Measurements from ENCODE around the gene ATP8A1.
A peak's percentile ranks its signal among the peaks of the same experiment; 100 is the strongest.

Gene ATP8A1

GRCh38 chr4:42624551-42624950, 32.4 kb downstream of the ATP8A1 start:
- DNase-seq, result no peak

- no peak for DNase-seq
Observed at GRCh38 chr4:42618023-42618422, 38.9 kb downstream of the ATP8A1 start.

- no peak for DNase-seq
Observed at GRCh38 chr4:42617030-42617429, 39.9 kb downstream of the ATP8A1 start.

- no peak for DNase-seq
Observed at GRCh38 chr4:42616572-42616971, 40.3 kb downstream of the ATP8A1 start.

GRCh38 chr4:42615131-42615763, 41.7 kb downstream of the ATP8A1 start:
- no peak for DNase-seq

- no peak for DNase-seq
Observed at GRCh38 chr4:42612898-42613297, 44.0 kb downstream of the ATP8A1 start.

- DNase-seq, result no peak
Observed at GRCh38 chr4:42610941-42611340, 46.0 kb downstream of the ATP8A1 start.

GRCh38 chr4:42609051-42609450, 47.9 kb downstream of the ATP8A1 start:
- DNase-seq, result no peak

- no peak for DNase-seq
Observed at GRCh38 chr4:42608551-42608950, 48.4 kb downstream of the ATP8A1 start.

- DNase-seq, result no peak
Observed at GRCh38 chr4:42607011-42607726, 49.7 kb downstream of the ATP8A1 start.

GRCh38 chr4:42605264-42605663, 51.6 kb downstream of the ATP8A1 start:
- DNase-seq, result no peak

- DNase-seq, result no peak
Observed at GRCh38 chr4:42603862-42604261, 53.0 kb downstream of the ATP8A1 start.

GRCh38 chr4:42600578-42600977, 56.3 kb downstream of the ATP8A1 start:
- DNase-seq, result no peak

- no peak for DNase-seq
Observed at GRCh38 chr4:42596918-42597317, 60.0 kb downstream of the ATP8A1 start.

GRCh38 chr4:42594888-42595287, 62.0 kb downstream of the ATP8A1 start:
- no peak for DNase-seq

GRCh38 chr4:42588909-42589308, 68.0 kb downstream of the ATP8A1 start:
- DNase-seq, result no peak

GRCh38 chr4:42586775-42587174, 70.1 kb downstream of the ATP8A1 start:
- DNase-seq, result no peak

GRCh38 chr4:42579903-42580302, 77.0 kb downstream of the ATP8A1 start:
- DNase-seq, result no peak

- DNase-seq, result no peak
Observed at GRCh38 chr4:42578187-42578586, 78.7 kb downstream of the ATP8A1 start.

GRCh38 chr4:42574870-42575430, 82.0 kb downstream of the ATP8A1 start:
- DNase-seq, result no peak

GRCh38 chr4:42573249-42573648, 83.7 kb downstream of the ATP8A1 start:
- DNase-seq, result no peak

- no peak for DNase-seq
Observed at GRCh38 chr4:42570221-42570620, 86.7 kb downstream of the ATP8A1 start.

GRCh38 chr4:42568610-42569207, 88.2 kb downstream of the ATP8A1 start:
- DNase-seq, result peak; percentile 0

- DNase-seq, result no peak
Observed at GRCh38 chr4:42566835-42567234, 90.1 kb downstream of the ATP8A1 start.

All from SHP77 treated with DMSO at 0.1 percent for 48 hours (cell line).